AG08396 (cell line): ENCODE results near the gene KANSL1.
"Not testable (repeated sequence)": the region's sequence is repeated elsewhere in the genome, so short reads cannot be mapped to it uniquely, and the experiment has no call there.

Experiments used
- DNase-seq: peaks from one replicate; pipeline ENCODE4 v3.0.0; 2012; ENCODE audit warnings: low spot score, mixed read lengths

The KANSL1 gene, protein sequence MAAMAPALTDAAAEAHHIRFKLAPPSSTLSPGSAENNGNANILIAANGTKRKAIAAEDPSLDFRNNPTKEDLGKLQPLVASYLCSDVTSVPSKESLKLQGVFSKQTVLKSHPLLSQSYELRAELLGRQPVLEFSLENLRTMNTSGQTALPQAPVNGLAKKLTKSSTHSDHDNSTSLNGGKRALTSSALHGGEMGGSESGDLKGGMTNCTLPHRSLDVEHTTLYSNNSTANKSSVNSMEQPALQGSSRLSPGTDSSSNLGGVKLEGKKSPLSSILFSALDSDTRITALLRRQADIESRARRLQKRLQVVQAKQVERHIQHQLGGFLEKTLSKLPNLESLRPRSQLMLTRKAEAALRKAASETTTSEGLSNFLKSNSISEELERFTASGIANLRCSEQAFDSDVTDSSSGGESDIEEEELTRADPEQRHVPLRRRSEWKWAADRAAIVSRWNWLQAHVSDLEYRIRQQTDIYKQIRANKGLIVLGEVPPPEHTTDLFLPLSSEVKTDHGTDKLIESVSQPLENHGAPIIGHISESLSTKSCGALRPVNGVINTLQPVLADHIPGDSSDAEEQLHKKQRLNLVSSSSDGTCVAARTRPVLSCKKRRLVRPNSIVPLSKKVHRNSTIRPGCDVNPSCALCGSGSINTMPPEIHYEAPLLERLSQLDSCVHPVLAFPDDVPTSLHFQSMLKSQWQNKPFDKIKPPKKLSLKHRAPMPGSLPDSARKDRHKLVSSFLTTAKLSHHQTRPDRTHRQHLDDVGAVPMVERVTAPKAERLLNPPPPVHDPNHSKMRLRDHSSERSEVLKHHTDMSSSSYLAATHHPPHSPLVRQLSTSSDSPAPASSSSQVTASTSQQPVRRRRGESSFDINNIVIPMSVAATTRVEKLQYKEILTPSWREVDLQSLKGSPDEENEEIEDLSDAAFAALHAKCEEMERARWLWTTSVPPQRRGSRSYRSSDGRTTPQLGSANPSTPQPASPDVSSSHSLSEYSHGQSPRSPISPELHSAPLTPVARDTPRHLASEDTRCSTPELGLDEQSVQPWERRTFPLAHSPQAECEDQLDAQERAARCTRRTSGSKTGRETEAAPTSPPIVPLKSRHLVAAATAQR (N-terminal part only)

DNA sequence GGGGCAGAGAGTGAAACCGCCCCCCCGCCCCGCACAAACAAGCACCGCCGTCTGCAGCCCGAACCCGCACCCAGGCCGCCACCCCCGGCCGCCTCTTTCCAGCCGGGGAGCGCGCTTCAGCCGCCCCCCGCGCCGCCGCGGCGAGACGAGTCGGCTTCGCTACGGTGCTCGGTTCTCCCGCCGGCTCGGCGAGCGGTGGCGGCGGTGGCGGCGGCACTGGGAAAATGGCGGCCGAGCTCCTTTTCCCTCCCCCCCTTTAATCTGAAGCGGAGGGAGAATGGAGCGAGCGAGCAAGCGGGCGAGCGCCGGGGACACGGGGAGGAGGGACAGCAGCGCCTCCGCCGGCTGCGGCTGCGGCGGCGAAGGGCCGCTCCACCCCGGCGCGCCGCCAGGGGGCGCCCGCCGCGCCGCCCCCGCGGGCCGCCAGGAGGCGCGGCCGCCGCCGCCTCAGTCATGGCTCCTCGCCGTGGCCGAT lies at the start of gene KANSL1:
TSS of gene KANSL1 (minus strand) at position 279 of the 475 bp plus-strand sequence. CDS start 21,286 bp downstream, outside the sequence.
- peak; percentile 98 for DNase-seq

DNA sequence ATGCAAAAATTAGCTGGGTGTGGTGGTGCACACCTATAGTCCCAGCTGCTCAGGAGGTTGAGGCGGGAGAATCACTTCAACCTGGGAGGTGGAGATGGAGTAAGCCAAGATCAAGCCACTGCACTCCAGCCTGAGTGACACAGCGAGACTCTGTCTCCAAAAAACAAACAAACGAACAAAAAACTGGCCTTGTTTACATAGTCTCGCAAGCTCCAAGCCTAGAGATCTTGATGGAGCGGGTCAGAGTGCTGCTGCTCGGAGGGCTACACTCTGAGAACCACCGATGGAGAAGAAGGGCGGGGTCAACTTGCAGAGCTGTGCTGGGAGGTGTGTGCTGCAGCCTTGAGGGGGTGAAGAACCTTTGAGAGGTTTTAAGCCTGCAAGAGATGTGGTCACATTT lies 38.1 kb upstream of the KANSL1 start:
- DNase-seq, result not testable (repeated sequence)

DNA sequence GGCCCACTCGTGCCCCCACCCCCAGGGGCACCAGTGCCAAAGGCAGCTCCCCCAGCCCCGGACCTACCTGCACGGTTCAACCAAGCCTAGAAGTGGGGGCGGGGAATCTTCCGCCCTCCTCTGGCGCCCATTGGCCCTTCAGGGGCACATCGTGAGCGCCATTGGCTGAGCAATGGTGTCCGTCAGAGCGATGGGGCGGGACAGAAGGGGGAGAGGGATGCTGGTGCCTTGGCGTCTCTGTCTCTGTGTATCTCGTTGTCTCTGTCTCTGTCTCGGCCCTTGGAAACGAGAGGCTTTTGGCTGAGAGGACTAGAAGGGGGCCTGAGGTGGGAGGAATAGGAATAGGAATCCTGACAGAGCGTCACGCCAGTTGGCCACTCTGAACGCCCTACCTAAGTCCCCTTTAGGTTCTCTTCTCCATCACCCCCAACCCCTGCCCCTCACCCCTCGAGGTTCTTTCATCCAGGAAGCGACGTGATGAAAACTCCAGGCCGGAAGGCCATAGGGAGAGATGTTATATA lies 32.1 kb upstream of the KANSL1 start:
- peak; percentile 99 for DNase-seq

DNA sequence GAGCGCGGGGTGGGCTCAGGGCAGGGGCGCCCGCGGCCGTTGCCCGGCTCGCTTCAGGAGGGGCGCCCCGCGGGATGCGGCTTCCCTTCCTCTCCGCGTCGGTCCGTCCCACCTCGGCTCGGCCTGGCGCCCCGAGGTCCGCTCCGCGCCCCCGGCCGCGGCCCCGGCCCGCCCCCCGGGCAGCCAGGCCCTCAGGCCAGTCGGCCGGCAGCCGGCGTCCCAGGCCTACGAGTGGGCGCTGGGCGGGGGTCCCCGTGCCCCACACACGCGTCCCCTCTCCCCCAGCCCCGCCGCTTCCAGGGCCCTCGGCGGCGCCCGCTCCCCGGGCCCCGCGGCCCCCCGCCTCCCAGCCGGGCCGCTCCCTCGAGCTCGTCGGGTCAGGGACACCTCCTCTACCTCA lies 31.6 kb upstream of the KANSL1 start:
- DNase-seq, result peak; percentile 23

DNA sequence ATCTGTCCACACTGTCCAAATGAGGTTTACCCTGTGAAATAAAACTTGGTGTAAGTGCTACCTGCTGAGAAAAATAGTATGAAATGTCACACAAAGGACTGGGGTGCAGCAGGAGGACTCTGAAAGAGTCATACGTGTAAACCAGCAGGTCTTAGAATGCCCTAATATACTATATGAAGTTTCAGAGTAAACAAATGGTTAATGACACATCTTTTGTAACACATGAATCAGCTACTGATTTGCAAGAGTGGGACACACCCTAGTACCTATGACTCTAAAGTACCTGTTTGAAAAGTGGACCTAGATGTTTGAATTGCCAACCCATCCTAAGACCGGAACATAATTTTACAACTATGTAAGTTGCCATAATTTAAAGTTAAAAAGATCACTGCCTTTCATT lies 29.8 kb upstream of the KANSL1 start:
- DNase-seq, result not testable (repeated sequence)

DNA sequence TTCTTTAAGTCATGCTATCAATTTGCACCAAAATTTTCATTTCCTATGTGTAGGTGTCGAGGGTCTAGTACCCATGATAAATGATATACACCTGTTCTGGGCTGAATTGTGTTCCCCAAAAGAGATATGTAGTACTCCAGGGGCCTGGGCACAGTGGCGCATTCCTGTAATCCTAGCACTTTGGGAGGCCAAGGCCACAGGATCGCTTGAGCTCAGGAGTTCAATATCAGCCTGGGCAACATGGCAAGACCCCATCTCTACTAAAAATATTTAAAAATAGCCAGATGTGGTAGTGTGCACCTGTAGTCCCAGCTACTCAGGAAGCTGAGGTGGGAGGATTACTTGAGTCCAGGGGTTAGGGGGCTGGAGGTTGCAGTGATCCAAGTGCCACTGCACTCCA lies 23.5 kb upstream of the KANSL1 start:
- no peak for DNase-seq

DNA sequence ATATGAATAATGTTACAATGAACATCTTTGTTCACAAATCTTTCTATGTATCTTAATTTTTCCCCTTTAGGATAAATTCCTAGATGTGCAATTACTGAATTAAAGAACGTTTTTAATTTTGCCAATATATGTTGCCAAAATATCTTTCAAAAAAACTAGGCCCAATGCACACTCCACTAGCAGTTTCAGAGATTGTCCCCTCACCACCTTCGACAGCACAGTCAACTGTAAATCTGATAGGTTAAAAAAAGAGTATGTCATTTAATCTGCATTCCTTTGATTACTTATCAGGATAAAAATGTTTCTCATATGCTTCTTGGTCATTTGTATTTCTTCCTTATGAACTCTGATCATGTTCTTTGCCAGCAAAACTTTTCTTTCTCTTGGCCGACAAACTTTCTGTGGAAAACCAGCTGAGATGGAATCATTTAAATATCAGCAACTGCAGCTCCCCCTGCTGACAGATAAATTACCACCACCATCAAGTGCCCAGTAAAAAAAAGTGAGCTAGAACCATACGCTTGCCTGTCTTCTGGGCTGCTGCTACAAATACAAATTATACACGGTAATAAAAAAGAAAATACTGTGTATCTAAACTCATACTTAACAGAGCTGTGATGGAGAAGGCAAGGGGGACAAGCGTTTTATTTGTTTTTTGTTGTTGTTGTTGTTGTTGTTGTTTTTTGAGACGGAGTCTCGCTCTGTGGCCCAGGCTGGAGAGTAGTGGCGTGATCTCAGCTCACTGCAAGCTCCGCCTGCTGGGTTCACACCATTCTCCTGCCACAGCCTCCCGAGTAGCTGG lies 19.6 kb upstream of the KANSL1 start:
- DNase-seq, result peak; percentile 83

DNA sequence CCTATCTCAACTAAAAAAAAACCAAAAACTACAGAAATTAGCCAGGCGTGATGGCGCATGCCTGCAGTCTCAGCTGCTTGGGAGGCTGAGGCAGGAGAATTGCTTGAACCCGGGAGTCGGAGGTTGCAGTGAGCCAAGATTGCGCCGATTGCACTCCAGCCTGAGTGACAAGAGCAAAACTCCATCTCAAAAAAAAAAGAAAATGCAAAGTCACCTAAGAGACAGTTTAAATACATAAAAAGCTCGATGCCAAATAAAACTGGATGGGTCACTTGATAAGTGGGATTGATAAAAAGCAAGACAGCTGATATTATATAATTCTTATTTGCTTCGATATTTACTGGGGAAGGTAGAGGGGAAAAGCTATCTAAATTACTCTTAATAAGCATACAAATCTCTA lies 15.8 kb upstream of the KANSL1 start:
- DNase-seq, result no peak

DNA sequence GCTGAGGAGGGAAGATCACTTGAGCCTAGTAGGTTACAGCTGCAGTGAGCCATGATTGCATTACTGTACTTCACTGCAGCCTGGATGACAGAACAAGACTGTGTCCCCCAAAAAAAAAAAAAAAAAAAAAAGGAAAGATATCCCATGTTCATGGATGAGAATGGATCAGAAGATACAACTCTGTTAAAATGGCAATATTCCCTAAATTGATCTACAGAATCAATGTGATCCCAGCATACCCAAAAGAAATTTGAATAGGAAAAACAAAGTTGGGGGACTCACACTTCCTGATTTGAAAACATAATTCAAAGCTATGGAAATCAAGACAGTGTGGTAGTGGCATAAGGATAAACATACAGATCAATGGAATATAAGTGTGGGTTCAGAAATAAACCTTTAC lies 12.7 kb upstream of the KANSL1 start:
- DNase-seq, result no peak

DNA sequence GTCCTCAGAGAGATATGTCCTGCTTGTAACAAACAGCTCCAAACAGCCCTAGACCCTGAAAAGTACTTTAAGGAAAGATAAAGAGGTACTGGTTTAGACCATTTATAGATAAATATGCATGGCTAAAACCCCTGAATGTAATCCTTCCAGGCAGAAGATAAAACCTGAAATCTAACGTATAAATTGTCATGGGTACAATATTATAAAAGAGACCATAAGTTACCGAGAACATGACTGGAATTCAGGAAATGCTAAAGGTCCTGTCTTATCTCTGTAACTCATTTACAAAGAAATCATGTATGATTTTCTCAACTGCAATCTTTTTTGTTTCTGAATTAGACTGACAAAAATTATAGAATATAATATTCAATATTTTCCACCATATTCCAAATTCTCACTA lies 9.2 kb upstream of the KANSL1 start:
- DNase-seq, result no peak

DNA sequence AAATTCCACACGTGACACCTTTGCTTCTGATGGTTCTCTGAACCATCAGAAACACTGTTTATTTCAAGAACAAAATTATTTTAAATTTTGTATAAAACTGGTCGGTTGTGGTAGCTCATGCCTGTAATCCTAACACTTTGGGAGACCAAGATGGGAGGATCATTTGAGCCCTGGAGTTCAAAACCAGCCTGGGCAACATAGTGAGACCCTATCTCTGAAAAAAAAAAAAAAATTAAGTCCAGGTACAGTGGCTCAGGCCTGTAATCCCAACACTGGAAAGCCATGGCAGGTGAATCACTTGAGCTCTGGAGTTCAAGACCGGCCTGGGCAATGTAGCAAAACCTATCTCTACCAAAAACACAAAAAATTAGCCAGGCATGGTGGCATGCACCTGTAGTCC lies 8.3 kb upstream of the KANSL1 start:
- no peak for DNase-seq

DNA sequence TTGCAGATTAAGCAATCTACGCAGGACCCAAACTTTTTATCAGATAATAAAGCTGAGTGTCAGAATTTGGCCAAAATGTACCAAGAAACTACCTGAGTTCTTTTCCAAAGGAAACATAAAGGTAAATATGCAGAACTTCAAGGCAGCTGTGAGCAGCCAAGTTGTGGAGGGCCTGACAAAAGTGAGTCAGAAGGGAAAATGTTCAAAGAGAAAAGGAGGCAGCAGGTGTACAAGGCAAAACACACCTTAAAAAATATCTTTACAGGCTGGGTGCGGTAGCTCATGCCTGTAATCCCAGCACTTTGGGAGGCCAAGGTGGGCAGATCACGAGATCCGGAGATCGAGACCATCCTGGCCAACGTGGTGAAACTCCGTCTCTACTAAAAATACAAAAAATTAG lies 7.0 kb upstream of the KANSL1 start:
- no peak for DNase-seq

DNA sequence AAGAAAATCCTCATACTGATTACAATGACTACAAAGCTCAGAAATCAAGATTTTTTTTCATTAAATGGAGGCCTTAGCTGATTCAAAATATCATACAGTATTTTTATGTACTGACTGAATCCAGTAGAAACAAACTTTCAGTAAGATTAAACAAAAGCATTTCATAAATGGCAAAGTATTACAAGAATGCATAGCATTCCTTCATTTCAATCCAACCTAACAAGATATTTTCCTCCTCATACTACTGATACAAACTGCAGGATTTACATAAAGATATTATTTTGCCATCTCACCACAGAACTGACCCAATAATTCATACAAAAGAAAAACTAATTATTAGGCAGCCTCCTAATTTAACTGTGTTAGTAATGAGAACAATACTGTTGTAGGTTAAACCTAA lies 6.2 kb upstream of the KANSL1 start:
- peak; percentile 42 for DNase-seq

DNA sequence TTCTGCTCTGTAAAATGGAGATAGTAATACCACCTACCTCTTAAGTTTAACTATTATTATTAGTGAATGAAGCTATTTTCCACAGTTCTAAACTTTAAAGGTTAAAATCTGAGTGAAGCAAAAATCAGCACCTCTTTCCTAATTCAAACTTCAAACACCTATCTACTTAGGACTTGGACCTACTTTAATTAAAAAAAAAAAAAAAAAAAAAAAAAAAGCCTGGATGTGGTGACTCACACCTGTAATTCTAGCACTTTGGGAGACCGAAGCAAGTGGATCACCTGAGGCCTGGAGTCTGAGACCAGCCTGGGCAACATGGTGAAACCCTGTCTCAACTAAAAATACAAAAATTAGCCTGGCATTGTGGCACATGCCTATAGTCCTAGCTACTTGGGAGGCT lies 5.0 kb upstream of the KANSL1 start:
- no peak for DNase-seq

DNA sequence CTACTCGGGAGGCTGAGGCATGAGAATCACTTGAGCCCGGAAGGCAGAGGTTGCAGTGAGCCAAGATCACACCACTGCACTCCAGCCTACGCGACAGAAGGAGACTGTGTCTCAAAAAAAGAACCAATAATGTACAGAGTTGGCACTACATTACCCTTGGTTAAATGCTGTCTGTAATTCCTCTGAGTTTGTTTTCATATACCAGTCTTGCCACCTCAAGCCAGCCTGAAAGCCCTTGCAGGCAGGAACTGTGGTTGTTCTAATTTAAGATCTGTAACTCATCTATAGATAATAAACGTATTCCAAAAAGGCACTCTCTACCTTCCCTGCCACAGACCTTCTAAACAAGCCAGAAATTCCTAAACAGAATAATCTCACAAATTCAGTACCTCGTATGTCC lies 4.3 kb upstream of the KANSL1 start:
- no peak for DNase-seq

DNA sequence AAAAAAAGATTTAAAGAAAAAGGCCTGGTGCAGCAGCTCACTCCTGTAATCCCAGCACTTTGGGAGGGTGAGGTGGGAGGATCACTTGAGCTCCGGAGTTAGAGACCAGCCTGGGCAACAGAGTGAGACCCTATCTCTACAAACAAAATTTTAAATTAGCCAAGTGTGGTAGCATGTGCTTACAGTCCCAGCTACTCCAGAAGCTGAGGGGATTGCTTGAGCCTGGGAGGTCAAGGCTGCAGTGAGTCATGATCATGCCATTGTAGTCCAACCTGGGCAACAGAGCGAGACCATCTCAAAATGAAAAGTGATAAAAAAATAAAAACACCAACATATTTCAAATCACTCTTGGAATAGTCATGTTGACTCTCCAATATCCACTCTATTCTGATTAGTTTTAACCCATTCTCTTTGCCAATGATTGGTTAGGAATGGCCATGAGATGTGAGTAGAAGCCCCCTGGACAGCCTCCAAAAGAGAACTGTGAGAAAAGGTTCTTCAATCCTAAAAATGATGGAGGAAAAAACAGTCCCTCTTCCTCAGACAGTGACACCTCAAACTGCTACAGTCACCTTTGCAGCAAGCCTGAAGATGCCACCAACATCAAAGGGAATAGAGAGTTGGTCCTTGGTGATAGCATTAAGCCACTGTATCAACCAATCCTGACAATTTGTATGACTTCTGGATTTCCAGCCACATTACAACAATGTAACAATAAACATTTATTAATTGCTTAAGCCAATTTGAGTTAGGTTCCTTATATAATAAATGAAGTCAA lies 2.9 kb upstream of the KANSL1 start:
- no peak for DNase-seq

DNA sequence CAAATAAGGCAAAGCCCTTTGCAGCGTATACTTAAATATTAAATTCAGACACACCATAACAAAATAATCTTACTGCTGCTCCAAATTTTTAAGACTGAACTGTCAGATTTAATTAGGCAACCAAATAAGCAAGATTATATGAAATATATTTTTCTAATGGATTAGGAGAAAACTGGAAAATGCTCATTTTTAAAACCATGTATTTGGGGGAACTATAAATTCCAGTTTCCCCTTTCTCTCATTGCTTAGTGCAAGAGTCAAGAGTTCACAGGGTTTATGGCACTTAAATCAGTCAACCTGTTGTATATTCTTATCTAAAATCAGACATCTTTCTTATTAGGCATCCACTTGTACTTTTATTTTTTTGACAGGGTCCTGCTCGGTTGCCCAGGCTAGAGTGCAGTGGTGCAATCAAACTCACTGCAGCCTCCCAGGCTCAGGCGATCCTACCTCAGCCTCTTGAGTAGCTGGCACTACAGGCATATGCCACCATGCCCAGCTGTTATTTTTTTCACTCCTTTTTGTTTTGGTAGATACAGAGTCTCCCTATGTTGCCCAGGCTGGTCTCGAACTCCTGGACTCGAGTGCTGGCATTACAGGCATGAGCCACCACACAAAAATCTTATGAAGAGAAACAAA lies 2.1 kb upstream of the KANSL1 start:
- DNase-seq, result no peak

DNA sequence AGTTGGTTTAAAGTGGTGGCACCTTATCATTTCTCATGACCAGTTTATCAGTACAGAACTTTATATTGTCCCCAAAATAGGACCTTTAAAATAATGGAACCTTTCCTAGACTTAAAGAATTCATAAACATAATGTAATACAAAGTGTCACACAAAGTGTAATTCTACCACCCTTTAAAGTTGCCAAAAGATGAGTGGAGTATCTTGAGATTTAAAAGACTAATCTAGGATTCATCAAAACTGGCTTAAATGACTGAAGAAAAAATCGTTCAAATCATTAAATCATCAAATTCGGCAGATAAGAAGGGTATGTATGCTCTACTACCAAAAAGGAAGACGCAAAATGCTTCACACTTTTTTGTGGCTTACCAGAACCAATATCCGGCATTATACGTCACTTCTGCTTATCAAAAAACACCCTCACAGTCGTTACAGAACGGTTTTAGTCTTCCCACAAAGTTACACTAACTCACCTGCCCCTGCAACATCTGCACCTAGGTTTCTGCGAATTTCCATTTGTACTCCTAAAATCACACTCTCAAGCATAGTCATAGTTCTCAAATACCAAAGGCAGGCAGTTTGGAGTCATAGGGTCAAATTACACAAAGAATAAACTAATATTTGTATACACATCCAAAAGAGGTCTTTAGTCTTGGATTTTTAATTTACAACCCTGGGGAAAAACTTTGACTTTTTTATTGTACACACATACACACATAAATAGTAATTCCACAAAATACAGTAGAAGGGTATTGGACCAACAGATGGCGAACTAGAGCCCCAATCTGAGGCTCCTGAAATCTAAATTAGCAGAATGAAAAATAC lies 1.4 kb upstream of the KANSL1 start:
- peak; percentile 54 for DNase-seq
